ENCODE results near the gene RASSF3. TPM values are rescaled to one million over a fixed set of nuclear protein-coding genes. Genes with fewer than 3 reads are reported as not detected.

The RASSF3 gene
- total RNA-seq, 2 experiments from 2014 or later, result 118 to 127 TPM

- no peaks in the 10 kb centered on the region for H3K9me3 Mint-ChIP-seq
- TF ChIP-seq, protein P1, sequence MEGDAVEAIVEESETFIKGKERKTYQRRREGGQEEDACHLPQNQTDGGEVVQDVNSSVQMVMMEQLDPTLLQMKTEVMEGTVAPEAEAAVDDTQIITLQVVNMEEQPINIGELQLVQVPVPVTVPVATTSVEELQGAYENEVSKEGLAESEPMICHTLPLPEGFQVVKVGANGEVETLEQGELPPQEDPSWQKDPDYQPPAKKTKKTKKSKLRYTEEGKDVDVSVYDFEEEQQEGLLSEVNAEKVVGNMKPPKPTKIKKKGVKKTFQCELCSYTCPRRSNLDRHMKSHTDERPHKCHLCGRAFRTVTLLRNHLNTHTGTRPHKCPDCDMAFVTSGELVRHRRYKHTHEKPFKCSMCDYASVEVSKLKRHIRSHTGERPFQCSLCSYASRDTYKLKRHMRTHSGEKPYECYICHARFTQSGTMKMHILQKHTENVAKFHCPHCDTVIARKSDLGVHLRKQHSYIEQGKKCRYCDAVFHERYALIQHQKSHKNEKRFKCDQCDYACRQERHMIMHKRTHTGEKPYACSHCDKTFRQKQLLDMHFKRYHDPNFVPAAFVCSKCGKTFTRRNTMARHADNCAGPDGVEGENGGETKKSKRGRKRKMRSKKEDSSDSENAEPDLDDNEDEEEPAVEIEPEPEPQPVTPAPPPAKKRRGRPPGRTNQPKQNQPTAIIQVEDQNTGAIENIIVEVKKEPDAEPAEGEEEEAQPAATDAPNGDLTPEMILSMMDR (IDR thresholded peaks at IDR 0.05), result no peak
- intact Hi-C loops (cut with DNase I, micrococcal nuclease), result loop anchor here in 1 of 2 experiments (5.0 kb wide), 1 partner anchor 34 kb away; no protein-coding TSS in a partner anchor
- ChIA-PET CTCF (interaction anchor here (1.0 to 1.1 kb wide), 2 partner anchors 17 to 54 kb away, joined by 3 read pairs; no protein-coding TSS in a partner anchor), POLR2A (interaction anchor here (1.9 to 34.4 kb wide), 2 partner anchors 10 to 26 kb away, joined by 11 to 808 read pairs; no protein-coding TSS in a partner anchor)
- no peaks in the 10 kb centered on the region for H3K27me3 Mint-ChIP-seq
- Histone ChIP-seq H3K36me3 (ENCODE audit: insufficient read depth, low read length) (peaks cover 11% of the 10 kb centered on the region), H3K4me3 (ENCODE audit: low read length) (no peak overlapping the region), H3K4me1 (ENCODE audit: insufficient read depth, low read length) (peaks cover 78% of the 10 kb centered on the region), H3K27ac (ENCODE audit: low read depth in 1 of 2, low read length in 2 of 2) (peak overlapping the region in 1 of 2 donors; percentile 48), H3K27me3 (ENCODE audit: control insufficient read depth in 1 of 2, insufficient read depth in 2 of 2, low read length in 2 of 2) (no peaks in the 10 kb centered on the region), H3K9me3 (ENCODE audit: control insufficient read depth in 1 of 2, insufficient read depth in 1 of 2, low read length in 2 of 2) (no peaks in the 10 kb centered on the region)
- ATAC-seq (ENCODE audit: poor library complexity) (no peak), DNase-seq (no peak)
- H3K4me1 Mint-ChIP-seq (ENCODE audit: low read depth), result peaks cover 95% of the 10 kb centered on the region
- peaks cover 35% of the 10 kb centered on the region for H3K36me3 Mint-ChIP-seq (ENCODE audit: low read depth)
- H3K4me3 Mint-ChIP-seq, result no peak overlapping the region
- peak overlapping the region; percentile 98 for H3K27ac Mint-ChIP-seq
These were observed 52.7 kb downstream of the RASSF3 start for GRCh38 chr12:64663015-64663414.

GRCh38 chr12:64665514-64665913 lies 55.2 kb downstream of the RASSF3 start:
- TF ChIP-seq, protein P1 (IDR thresholded peaks at IDR 0.05), result no peak
- Mint-ChIP-seq H3K27ac (peak overlapping the region; percentile 98), H3K4me1 (ENCODE audit: low read depth) (peaks cover 93% of the 10 kb centered on the region), H3K4me3 (peak overlapping the region; percentile 69), H3K36me3 (ENCODE audit: low read depth) (peaks cover 32% of the 10 kb centered on the region), H3K9me3 (no peaks in the 10 kb centered on the region), H3K27me3 (no peaks in the 10 kb centered on the region)
- Histone ChIP-seq H3K27ac (ENCODE audit: low read depth in 1 of 2, low read length in 2 of 2) (peak overlapping the region; percentile 82 to 91), H3K27me3 (ENCODE audit: control insufficient read depth in 1 of 2, insufficient read depth in 2 of 2, low read length in 2 of 2) (no peaks in the 10 kb centered on the region), H3K4me1 (ENCODE audit: insufficient read depth, low read length) (peaks cover 74% of the 10 kb centered on the region), H3K9me3 (ENCODE audit: control insufficient read depth in 1 of 2, insufficient read depth in 1 of 2, low read length in 2 of 2) (no peaks in the 10 kb centered on the region), H3K4me3 (ENCODE audit: low read length) (peak overlapping the region; percentile 35), H3K36me3 (ENCODE audit: insufficient read depth, low read length) (peaks cover 11% of the 10 kb centered on the region)
- ChIA-PET CTCF (interaction anchor here (0.7 to 1.5 kb wide), 8 partner anchors 13 to 56 kb away, joined by 3 to 7 read pairs (median 3); no protein-coding TSS in a partner anchor), POLR2A (interaction anchor here (0.6 to 34.4 kb wide), 10 partner anchors 8 to 94 kb away, joined by 3 to 808 read pairs (median 6); no protein-coding TSS in a partner anchor)
- intact Hi-C loops (cut with DNase I, micrococcal nuclease), result no loop called here
- DNase-seq (peak in 8 of 14 experiments; percentile 31 to 91 (median 63)), ATAC-seq (ENCODE audit: poor library complexity) (peak; percentile 48)

DNA sequence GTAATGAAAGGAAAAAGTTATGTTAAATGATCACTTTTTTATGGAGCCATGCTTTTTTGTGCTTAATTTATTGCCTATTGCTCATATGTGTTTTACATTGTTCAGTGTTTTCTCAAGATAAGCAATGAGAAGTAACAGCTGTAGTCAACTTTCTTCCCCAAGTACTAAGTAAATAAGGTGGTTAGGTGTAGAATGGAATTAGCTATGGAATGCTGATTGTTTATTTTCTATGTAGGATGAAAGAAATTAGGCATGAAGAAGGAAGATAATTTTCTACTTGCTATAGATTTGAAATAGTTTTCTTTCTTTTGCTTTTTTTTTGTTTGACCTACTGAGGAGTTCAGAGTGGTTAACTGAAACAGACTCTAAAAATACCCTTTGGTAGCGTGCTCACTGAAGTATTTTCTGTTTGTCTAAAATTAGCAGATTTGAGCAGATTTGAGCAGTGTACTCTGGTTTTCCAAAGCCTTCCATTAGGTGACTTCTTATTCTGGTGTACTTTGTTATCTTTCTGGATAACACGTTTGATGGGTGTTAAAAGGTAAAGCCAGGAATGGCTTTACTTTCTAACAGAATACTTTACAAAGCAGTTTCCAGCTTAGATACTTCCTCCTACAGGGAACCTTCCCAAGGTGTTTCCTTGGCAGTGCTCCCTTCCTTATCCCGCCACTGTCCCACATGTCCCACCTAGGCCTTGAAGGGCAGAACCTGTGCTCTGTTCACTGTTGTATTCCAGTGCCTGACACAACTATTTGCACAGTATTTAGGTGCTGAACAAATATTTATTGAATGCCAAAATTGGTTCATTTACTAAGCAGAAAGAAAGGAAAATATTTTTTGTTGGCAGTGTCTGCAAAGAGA lies 56.0 kb downstream of the RASSF3 start:
- CTCF ChIA-PET, result interaction anchor here (0.9 to 1.5 kb wide), 6 partner anchors 12 to 57 kb away, joined by 3 to 7 read pairs (median 4); no protein-coding TSS in a partner anchor
- no peaks in the 10 kb centered on the region for H3K27me3 ChIP-seq (ENCODE audit: control insufficient read depth in 1 of 2, insufficient read depth in 2 of 2, low read length in 2 of 2)
- TF ChIP-seq, protein P1 (IDR thresholded peaks at IDR 0.05), result no peak
- Mint-ChIP-seq H3K4me3 (peak overlapping the region; percentile 69), H3K9me3 (no peaks in the 10 kb centered on the region), H3K27ac (peak overlapping the region; percentile 98), H3K4me1 (ENCODE audit: low read depth) (peaks cover 93% of the 10 kb centered on the region), H3K36me3 (ENCODE audit: low read depth) (peaks cover 26% of the 10 kb centered on the region), H3K27me3 (no peaks in the 10 kb centered on the region)
- peaks cover 74% of the 10 kb centered on the region for H3K4me1 ChIP-seq (ENCODE audit: insufficient read depth, low read length)
- H3K9me3 ChIP-seq (ENCODE audit: control insufficient read depth in 1 of 2, insufficient read depth in 1 of 2, low read length in 2 of 2), result no peaks in the 10 kb centered on the region
- ATAC-seq (ENCODE audit: poor library complexity) (no peak), DNase-seq (peak in 1 of 14 experiments; percentile 30)
- peaks cover 11% of the 10 kb centered on the region for H3K36me3 ChIP-seq (ENCODE audit: insufficient read depth, low read length)
- intact Hi-C loops (cut with DNase I, micrococcal nuclease), result no loop called here
- peak overlapping the region; percentile 35 for H3K4me3 ChIP-seq (ENCODE audit: low read length)
- H3K27ac ChIP-seq (ENCODE audit: low read depth in 1 of 2, low read length in 2 of 2), result peak overlapping the region; percentile 82 to 91
- POLR2A ChIA-PET, result interaction anchor here (0.7 to 34.4 kb wide), 10 partner anchors 7 to 95 kb away, joined by 3 to 808 read pairs (median 6); no protein-coding TSS in a partner anchor
